ENCODE results near the gene RIOX2.
"Not testable (repeated sequence)": the region's sequence is repeated elsewhere in the genome, so short reads cannot be mapped to it uniquely, and the experiment has no call there.

RIOX2 gene

DNA sequence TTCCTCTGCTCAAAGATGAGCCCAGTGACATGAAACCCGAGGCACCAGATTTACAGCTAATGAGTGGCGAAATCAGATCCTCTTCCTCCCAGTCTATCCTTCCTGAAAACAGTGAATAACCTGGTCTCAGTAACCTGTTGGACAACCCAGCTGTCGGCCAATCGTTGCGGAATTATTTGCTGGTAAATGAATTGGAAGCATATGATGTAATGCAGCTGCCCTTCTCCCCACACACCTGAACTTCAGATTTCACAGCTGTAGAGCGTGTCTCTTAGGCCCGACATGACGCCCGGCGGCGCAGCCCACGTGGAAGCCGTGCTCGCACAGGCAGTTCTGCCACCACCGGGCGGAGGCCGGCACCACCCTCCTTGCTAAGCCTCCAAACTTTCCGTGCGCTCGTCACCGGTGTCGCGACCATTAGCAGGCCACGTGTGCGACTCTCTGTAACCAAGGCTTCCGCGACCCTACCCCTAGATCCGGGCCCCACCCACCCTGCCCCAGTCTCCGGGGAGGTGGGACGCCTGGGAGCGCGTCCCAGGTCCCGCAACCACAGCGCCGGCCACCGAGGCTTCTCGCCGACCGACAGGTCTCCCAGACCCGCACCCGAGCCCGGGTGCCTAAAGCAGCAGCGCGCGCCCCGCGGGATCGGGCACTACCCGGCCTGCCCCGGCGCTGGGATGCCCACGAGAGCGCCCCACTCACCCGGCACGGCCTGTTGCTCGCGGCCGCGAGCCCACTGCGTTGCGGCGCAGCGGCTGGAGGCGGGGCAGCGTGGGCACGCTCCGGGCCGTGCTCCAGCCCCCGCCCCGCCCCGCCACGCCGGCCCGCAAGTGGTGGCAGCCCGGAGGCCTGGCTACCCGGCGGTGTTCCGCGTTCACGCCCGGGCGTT, at the start of gene RIOX2:
Gene RIOX2 (minus strand): TSS at position 753 of the 889 bp plus-strand sequence. CDS start 4,838 bp downstream, outside the sequence.
- DNase-seq: peak; percentile 87

GRCh38 chr3:98020412-98020811, 48.2 kb upstream of the RIOX2 start:
- DNase-seq: no peak

GRCh38 chr3:98018301-98018700, 46.1 kb upstream of the RIOX2 start:
- DNase-seq: no peak

DNA sequence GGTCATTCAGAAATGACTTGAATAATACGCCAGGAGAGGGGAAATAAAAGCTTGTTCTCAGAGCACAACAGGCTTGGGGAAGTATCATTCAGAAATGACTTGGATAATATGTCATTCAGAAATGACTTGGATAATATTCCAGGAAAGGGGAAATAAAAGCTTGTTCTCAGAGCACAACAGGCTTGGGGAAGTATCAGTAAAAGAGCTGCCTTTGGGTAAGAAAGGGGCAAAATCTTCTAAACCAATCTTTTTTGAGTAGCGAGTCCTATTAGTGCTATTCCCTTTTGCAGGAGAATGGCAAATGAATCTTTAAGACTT, 42.0 kb upstream of the RIOX2 start:
- no peak for DNase-seq

DNA sequence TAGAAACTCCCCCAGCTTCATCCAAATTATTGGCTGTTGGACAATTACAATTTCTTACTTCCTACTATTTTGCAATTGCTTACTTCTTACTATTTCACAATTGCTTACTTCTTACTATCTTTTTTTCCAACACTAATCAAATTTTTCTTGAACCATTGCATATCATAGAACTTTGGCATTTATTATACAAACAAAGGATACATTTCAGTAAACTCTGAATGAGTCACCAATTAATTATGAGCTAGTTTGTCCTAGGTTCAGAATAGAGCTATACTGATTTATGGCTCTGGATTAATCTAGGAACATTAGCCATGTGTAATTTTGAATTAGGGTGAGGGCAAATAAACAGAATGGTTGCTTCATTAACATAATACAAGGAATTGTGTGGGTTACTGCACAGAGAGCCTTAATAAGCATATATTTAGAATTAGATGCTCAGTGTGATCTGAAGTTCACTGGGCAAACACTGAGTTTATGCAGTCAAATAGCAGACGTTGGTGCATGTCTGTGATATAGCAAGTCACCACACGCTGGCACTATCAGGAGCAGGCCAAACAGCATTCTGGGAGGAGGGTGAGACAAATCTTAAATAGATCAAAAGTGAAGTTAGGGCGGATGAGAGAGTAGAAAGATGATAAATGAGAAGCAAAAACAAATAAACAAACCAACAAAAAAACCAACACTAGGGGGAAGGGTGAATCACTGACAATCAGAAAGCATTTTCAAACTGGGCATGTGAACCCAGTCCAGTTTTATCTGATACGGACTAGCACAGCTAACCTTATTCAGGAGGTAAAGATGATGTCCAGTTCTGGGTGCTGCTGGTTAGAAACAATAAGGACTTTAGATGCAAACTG, 41.4 kb upstream of the RIOX2 start:
- no peak for DNase-seq

- DNase-seq: no peak
These were observed 40.7 kb upstream of the RIOX2 start for GRCh38 chr3:98012979-98013378.

GRCh38 chr3:98010883-98011449, 38.7 kb upstream of the RIOX2 start:
- not testable (repeated sequence) for DNase-seq

GRCh38 chr3:98010194-98010882, 38.1 kb upstream of the RIOX2 start:
- no peak for DNase-seq

DNA sequence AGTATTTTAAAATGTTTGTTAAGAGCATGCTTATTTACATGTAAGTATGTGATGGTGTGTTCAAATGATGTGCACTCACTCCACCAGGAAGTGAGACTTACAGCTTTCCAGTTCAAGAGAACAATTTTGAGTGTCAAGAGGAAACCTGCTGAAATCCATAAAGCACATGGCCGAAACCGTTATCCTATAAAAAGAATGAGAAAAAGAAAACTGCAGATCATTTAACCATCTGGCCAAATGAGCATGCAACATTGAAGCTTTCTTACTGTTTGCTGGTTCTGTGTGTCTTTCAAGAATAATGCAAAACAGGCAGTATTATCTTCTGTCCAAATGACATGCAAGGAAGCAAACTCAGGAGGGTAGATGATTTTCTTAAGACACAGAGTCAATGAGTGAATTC, 36.6 kb upstream of the RIOX2 start:
- DNase-seq: no peak

DNA sequence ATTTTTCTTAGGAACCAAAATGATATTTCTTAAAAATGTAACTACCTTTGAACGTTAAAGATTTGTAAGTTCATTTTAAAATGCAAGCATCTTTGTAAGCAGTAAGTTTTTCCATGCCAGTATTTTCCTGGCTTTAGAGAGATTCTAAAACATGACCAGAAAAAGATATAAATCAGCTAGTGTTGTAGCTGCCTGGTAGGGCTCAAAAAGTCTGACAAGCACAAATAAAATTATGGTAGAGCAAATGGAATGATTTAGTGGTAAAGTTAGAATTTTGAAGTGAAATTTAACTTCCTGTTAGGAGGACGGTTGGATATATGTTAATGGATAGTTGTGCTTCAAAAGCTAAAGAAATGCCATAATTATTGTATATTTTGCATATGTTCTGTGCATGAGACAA, 33.2 kb upstream of the RIOX2 start:
- DNase-seq: no peak

- no peak for DNase-seq
These were observed 32.5 kb upstream of the RIOX2 start for GRCh38 chr3:98004721-98005120.

- DNase-seq: no peak
These were observed 31.2 kb upstream of the RIOX2 start for GRCh38 chr3:98003306-98003969.

- no peak for DNase-seq
These were observed 30.5 kb upstream of the RIOX2 start for GRCh38 chr3:98002717-98003116.

GRCh38 chr3:97999994-98000393, 27.8 kb upstream of the RIOX2 start:
- DNase-seq: no peak

GRCh38 chr3:97999103-97999502, 26.9 kb upstream of the RIOX2 start:
- no peak for DNase-seq

DNA sequence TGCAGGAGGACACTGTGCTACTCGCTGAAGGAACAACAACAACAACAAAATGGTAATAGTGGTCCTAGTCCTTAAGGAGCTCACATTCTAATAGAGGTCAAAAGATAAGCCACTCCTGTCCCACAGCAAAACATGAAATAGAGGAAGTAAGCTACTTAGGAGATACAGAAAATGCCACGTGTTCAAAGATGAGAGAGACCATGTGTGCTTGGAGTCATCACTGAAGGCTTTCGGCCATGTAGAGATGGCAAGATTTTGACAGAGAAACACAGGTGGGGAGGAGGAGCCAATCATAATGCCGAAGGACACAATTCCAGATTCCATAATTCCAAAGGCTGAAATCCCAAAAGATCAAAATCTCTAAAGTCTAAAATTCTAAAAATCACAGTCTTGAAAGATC, 24.8 kb upstream of the RIOX2 start:
- no peak for DNase-seq

GRCh38 chr3:97994328-97994945, 22.2 kb upstream of the RIOX2 start:
- no peak for DNase-seq

DNA sequence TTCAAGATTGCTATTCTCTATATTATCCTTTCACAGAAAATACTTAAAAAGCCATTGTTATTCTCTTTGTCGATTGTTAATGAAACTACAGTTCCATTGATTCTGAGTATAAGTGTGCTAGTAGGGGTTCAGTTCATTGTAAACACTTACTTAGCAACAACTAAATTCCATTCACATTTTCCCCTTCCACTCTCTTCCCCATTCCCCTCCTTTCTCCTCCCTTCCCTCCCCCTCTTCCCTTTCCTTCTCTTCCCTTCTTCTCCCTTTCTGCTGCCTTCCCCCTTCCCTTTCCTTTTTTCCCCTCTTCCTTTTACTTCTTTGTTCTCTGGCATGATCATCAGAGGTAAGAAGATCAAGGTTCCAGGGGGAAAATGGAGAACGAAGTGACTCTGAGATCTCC, 21.3 kb upstream of the RIOX2 start:
- DNase-seq: no peak

- no peak for DNase-seq
These were observed 20.4 kb upstream of the RIOX2 start for GRCh38 chr3:97992547-97993173.

- peak; percentile 61 for DNase-seq
These were observed 19.1 kb upstream of the RIOX2 start for GRCh38 chr3:97991293-97991682.

GRCh38 chr3:97990624-97991292, 18.5 kb upstream of the RIOX2 start:
- DNase-seq: peak; percentile 63
